SU-DHL-6 (cell line): ENCODE results near the gene PCOLCE2.

ENCODE experiments used
- H2AFZ ChIP-seq: fragments of 200-600 bp; sonication (generic); 2 replicates; pipeline ENCODE4 v1.6.1; 2014; ENCODE audit warnings: low read depth, mild to moderate bottlenecking, moderate library complexity, mixed read lengths, antibody characterized with exemption, low read length; ENCODE audit not compliant: severe bottlenecking
- H3F3A ChIP-seq: fragments of 200-600 bp; shearing (Covaris generic); 2 replicates; pipeline ENCODE4 v1.6.0; 2016; ENCODE audit warnings: antibody characterized with exemption, mild to moderate bottlenecking; ENCODE audit not compliant: insufficient read depth
- H3K27ac ChIP-seq: fragments of 200-600 bp; sonication (generic); 2 replicates; pipeline ENCODE4 v1.5.1; 2016; ENCODE audit warnings: low read depth, mild to moderate bottlenecking, low read length, moderate library complexity, mixed read lengths
- H3K27me3 ChIP-seq: fragments of 200-600 bp; sonication (generic), shearing (Covaris generic); 2 replicates; pipeline ENCODE4 v1.6.0; 2014; ENCODE audit warnings: mild to moderate bottlenecking, low read length
- H3K36me3 ChIP-seq: fragments of 200-600 bp; sonication (generic); 2 replicates; pipeline ENCODE4 v1.6.1; 2014; ENCODE audit warnings: mild to moderate bottlenecking, low read length, mixed read lengths
- H3K4me2 ChIP-seq: fragments of 300-600, 200-600 bp; shearing (Covaris generic), sonication (generic); 2 replicates; pipeline ENCODE4 v1.6.0; 2014; ENCODE audit warnings: low read length, low read depth, mild to moderate bottlenecking; ENCODE audit not compliant: poor library complexity, severe bottlenecking
- H3K4me3 ChIP-seq: fragments of 200-600 bp; sonication (generic); 2 replicates; pipeline ENCODE4 v1.5.1; 2014; ENCODE audit warnings: antibody characterized with exemption, low read length, mild to moderate bottlenecking, mixed read lengths; ENCODE audit not compliant: insufficient read depth, poor library complexity, severe bottlenecking
- H3K79me2 ChIP-seq: fragments of 200-600 bp; sonication (generic); 2 replicates; pipeline ENCODE4 v1.6.1; 2014; ENCODE audit warnings: mild to moderate bottlenecking, low read length, moderate library complexity; ENCODE audit not compliant: insufficient read depth
- H3K9ac ChIP-seq: fragments of 200-600 bp; sonication (generic); 2 replicates; pipeline ENCODE4 v1.7.0; 2014; ENCODE audit warnings: mild to moderate bottlenecking, low read length
- H3K9me2 ChIP-seq: fragments of 200-600 bp; sonication (generic); replicated peaks from 2 replicates; pipeline ENCODE4 v1.6.1; 2014; ENCODE audit warnings: low read length; ENCODE audit not compliant: insufficient read depth
- H3K9me3 ChIP-seq: fragments of 200-600 bp; sonication (generic); 2 replicates; pipeline ENCODE4 v1.6.1; 2014; ENCODE audit warnings: low read length, mixed read lengths; ENCODE audit not compliant: insufficient read depth
- H4K20me1 ChIP-seq: fragments of 200-600 bp; sonication (generic); 2 replicates; pipeline ENCODE4 v1.6.1; 2014; ENCODE audit warnings: low read depth, mild to moderate bottlenecking, antibody characterized with exemption, low read length, moderate library complexity, mixed read lengths
- CTCF ChIP-seq: fragments of 200-600 bp; sonication (generic); IDR thresholded peaks from one replicate; pipeline ENCODE4 v1.5.1; 2017; ENCODE audit warnings: antibody characterized with exemption, mild to moderate bottlenecking, low read length, moderate library complexity; ENCODE audit not compliant: insufficient read depth, poor library complexity, severe bottlenecking
- EZH2phosphoT487 ChIP-seq: fragments of 200-600 bp; sonication (generic), shearing (Covaris generic); conservative IDR thresholded peaks from 2 replicates; pipeline ENCODE4 v1.6.1; 2018; ENCODE audit warnings: mild to moderate bottlenecking, antibody characterized with exemption, low read length, moderate library complexity, mixed read lengths

The PCOLCE2 gene

GRCh38 chr3:142912402-142913172 is 23.7 kb upstream of the PCOLCE2 start:
- H3K27ac ChIP-seq, result no peak overlapping the region
- H3K27me3 ChIP-seq, result no peaks in the 10 kb centered on the region
- H3K9me2 ChIP-seq, result no peaks in the 10 kb centered on the region
- no peak overlapping the region for H3K4me3 ChIP-seq
- no peaks in the 10 kb centered on the region for H3K79me2 ChIP-seq
- H3K4me2 ChIP-seq, result no peak overlapping the region
- H3K9ac ChIP-seq, result no peak overlapping the region
- no peak overlapping the region for H2AFZ ChIP-seq
- H3K36me3 ChIP-seq, result no peaks in the 10 kb centered on the region
- H4K20me1 ChIP-seq, result no peaks in the 10 kb centered on the region
- TF ChIP-seq CTCF, result no peak
- no peak for TF ChIP-seq EZH2phosphoT487
- H3K9me3 ChIP-seq, result no peaks in the 10 kb centered on the region
- H3F3A ChIP-seq, result no peaks in the 10 kb centered on the region

GRCh38 chr3:142910280-142910679 is 21.4 kb upstream of the PCOLCE2 start:
- H3K36me3 ChIP-seq, result no peaks in the 10 kb centered on the region
- no peaks in the 10 kb centered on the region for H3K27me3 ChIP-seq
- TF ChIP-seq CTCF (no peak), EZH2phosphoT487 (no peak)

GRCh38 chr3:142909282-142909681 is 20.4 kb upstream of the PCOLCE2 start:
- H3K4me3 ChIP-seq, result no peak overlapping the region
- no peaks in the 10 kb centered on the region for H3F3A ChIP-seq
- H2AFZ ChIP-seq, result no peak overlapping the region
- no peak overlapping the region for H3K9ac ChIP-seq
- H3K79me2 ChIP-seq, result no peaks in the 10 kb centered on the region
- no peaks in the 10 kb centered on the region for H3K27me3 ChIP-seq
- no peaks in the 10 kb centered on the region for H3K9me3 ChIP-seq
- H3K27ac ChIP-seq, result no peak overlapping the region
- TF ChIP-seq CTCF (no peak), EZH2phosphoT487 (no peak)
- H3K36me3 ChIP-seq, result no peaks in the 10 kb centered on the region
- H4K20me1 ChIP-seq, result no peaks in the 10 kb centered on the region
- H3K4me2 ChIP-seq, result no peak overlapping the region
- no peaks in the 10 kb centered on the region for H3K9me2 ChIP-seq

More at GRCh38 chr3:142910280-142910679, 21.4 kb upstream of the PCOLCE2 start:
- H3K9ac ChIP-seq, result no peak overlapping the region
- H3F3A ChIP-seq, result no peaks in the 10 kb centered on the region
- H3K9me2 ChIP-seq, result no peaks in the 10 kb centered on the region
- no peak overlapping the region for H3K4me3 ChIP-seq
- no peak overlapping the region for H2AFZ ChIP-seq
- H4K20me1 ChIP-seq, result no peaks in the 10 kb centered on the region
- H3K79me2 ChIP-seq, result no peaks in the 10 kb centered on the region
- no peak overlapping the region for H3K4me2 ChIP-seq
- H3K9me3 ChIP-seq, result no peaks in the 10 kb centered on the region
- H3K27ac ChIP-seq, result no peak overlapping the region
